Measurements from ENCODE around the gene PXMP4. TPM values are rescaled to one million over a fixed set of nuclear protein-coding genes. Genes with fewer than 3 reads are reported as not detected.
A peak's percentile ranks its signal among the peaks of the same experiment; 100 is the strongest.

PXMP4 gene
- total and polyA plus RNA-seq, 2 donors from 2014 or later = 9.8 to 11.6 TPM

GRCh38 chr20:33656010-33656782 lies 63.9 kb downstream of the PXMP4 start:
- no peak for FAIRE-seq
- TF ChIP-seq CTCF (IDR thresholded peaks at IDR 0.05; ENCODE audit: borderline replicate concordance, extremely low read depth, insufficient read depth) = no peak

GRCh38 chr20:33655164-33655563 lies 64.9 kb downstream of the PXMP4 start:
- peak in 1 of 5 donors; percentile 29 for DNase-seq
- H3K4me3 ChIP-seq (ENCODE audit: low read length in 3 of 3) = no peak overlapping the region
- peaks cover 5 to 15% (median 11%) of the 10 kb centered on the region in 3 donors for H3K4me1 ChIP-seq (ENCODE audit: control insufficient read depth in 2 of 3, insufficient read depth in 2 of 3, low read depth in 1 of 3, low read length in 3 of 3)
- FAIRE-seq = no peak
- no peaks in the 10 kb centered on the region for H3K36me3 ChIP-seq (ENCODE audit: control insufficient read depth in 2 of 3, insufficient read depth in 3 of 3, low read length in 3 of 3)
- H3K9me3 ChIP-seq (ENCODE audit: control insufficient read depth in 2 of 3, insufficient read depth in 1 of 3, low read length in 3 of 3) = no peaks in the 10 kb centered on the region
- no peaks in the 10 kb centered on the region for H3K27me3 ChIP-seq (ENCODE audit: control insufficient read depth, insufficient read depth, low read length)
- peak overlapping the region in 1 of 2 donors; percentile 47 for H3K27ac ChIP-seq (ENCODE audit: low read depth in 2 of 2, low read length in 2 of 2)
- TF ChIP-seq CTCF (IDR thresholded peaks at IDR 0.05; ENCODE audit: borderline replicate concordance, extremely low read depth, insufficient read depth) = no peak
- intact Hi-C loops (cut with DNase I) = loop anchor here (10.0 kb wide), 1 partner anchor 200 kb away; no protein-coding TSS in a partner anchor
- no peak overlapping the region for H3K9ac ChIP-seq (ENCODE audit: low read length in 3 of 3)

More at GRCh38 chr20:33656010-33656782, 63.9 kb downstream of the PXMP4 start:
- DNase-seq = peak in 1 of 5 donors; percentile 55
- intact Hi-C loops (cut with DNase I) = loop anchor here (10.0 kb wide), 1 partner anchor 201 kb away; no protein-coding TSS in a partner anchor
- Histone ChIP-seq H3K9me3 (ENCODE audit: control insufficient read depth in 2 of 3, insufficient read depth in 1 of 3, low read length in 3 of 3) (no peaks in the 10 kb centered on the region), H3K4me1 (ENCODE audit: control insufficient read depth in 2 of 3, insufficient read depth in 2 of 3, low read depth in 1 of 3, low read length in 3 of 3) (peaks cover 5 to 12% (median 11%) of the 10 kb centered on the region in 3 donors), H3K36me3 (ENCODE audit: control insufficient read depth in 2 of 3, insufficient read depth in 3 of 3, low read length in 3 of 3) (no peaks in the 10 kb centered on the region), H3K4me3 (ENCODE audit: low read length in 3 of 3) (no peak overlapping the region), H3K27me3 (ENCODE audit: control insufficient read depth, insufficient read depth, low read length) (no peaks in the 10 kb centered on the region), H3K27ac (ENCODE audit: low read depth in 2 of 2, low read length in 2 of 2) (no peak overlapping the region), H3K9ac (ENCODE audit: low read length in 3 of 3) (no peak overlapping the region)

GRCh38 chr20:33654680-33655161 lies 65.4 kb downstream of the PXMP4 start:
- H3K4me3 ChIP-seq (ENCODE audit: low read length in 3 of 3) = no peak overlapping the region
- DNase-seq (peak in 2 of 5 donors; percentile 53 to 59), FAIRE-seq (no peak)
- no peak overlapping the region for H3K9ac ChIP-seq (ENCODE audit: low read length in 3 of 3)
- H3K9me3 ChIP-seq (ENCODE audit: control insufficient read depth in 2 of 3, insufficient read depth in 1 of 3, low read length in 3 of 3) = no peaks in the 10 kb centered on the region
- peak overlapping the region; percentile 47 to 48 for H3K27ac ChIP-seq (ENCODE audit: low read depth in 2 of 2, low read length in 2 of 2)
- H3K36me3 ChIP-seq (ENCODE audit: control insufficient read depth in 2 of 3, insufficient read depth in 3 of 3, low read length in 3 of 3) = no peaks in the 10 kb centered on the region
- peaks cover 5 to 15% (median 11%) of the 10 kb centered on the region in 3 donors for H3K4me1 ChIP-seq (ENCODE audit: control insufficient read depth in 2 of 3, insufficient read depth in 2 of 3, low read depth in 1 of 3, low read length in 3 of 3)
- intact Hi-C loops (cut with DNase I) = loop anchor here (10.0 kb wide), 1 partner anchor 200 kb away; no protein-coding TSS in a partner anchor
- no peak for TF ChIP-seq CTCF (IDR thresholded peaks at IDR 0.05; ENCODE audit: borderline replicate concordance, extremely low read depth, insufficient read depth)
- H3K27me3 ChIP-seq (ENCODE audit: control insufficient read depth, insufficient read depth, low read length) = no peaks in the 10 kb centered on the region
